ENCODE data around the gene NXPE3.
A peak's percentile ranks its signal among the peaks of the same experiment; 100 is the strongest.

The NXPE3 gene

GRCh38 chr3:101803173-101803782, 24.3 kb downstream of the NXPE3 start:
- peak; percentile 58 for DNase-seq

DNA sequence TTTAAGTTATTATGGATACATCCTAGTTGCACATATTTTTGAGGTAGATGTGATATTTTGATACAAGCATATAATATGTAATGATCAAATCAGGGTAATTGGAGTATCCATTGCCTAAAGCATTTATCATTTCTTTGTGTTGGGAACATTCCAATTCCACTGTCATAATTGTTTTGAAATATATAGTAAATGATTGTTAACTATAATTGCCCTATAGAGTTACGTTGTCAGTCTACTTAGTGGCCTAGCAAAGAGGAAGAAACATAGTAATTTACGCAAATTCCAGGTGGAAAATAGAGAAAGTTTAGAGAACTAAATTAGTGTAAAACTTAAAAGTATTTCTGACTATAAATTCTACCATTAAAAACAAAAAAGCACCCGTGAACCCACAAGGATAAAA, 24.9 kb downstream of the NXPE3 start:
- no peak for DNase-seq

- DNase-seq: no peak
Observed at GRCh38 chr3:101806491-101806890, 27.5 kb downstream of the NXPE3 start.

DNA sequence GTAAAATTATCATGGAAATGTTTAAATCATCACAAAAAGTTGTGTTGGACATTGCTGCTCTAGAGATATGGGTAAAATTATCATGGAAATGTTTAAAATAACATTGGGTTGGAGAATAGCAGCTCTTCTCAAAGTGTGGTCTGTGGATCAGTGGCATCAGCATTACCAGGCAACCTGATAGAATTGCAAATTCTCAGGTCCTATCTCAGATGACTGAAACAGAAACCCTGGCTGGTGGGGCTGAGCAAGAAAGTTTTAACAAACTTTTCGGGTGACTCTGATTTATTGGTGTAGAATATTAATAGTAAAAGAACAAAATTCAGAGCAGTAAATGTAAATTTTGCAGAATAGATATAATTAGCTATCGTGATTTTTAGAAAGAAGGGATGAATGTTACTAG, 28.9 kb downstream of the NXPE3 start:
- no peak for DNase-seq

GRCh38 chr3:101809178-101810021, 30.4 kb downstream of the NXPE3 start:
- DNase-seq: peak; percentile 4

DNA sequence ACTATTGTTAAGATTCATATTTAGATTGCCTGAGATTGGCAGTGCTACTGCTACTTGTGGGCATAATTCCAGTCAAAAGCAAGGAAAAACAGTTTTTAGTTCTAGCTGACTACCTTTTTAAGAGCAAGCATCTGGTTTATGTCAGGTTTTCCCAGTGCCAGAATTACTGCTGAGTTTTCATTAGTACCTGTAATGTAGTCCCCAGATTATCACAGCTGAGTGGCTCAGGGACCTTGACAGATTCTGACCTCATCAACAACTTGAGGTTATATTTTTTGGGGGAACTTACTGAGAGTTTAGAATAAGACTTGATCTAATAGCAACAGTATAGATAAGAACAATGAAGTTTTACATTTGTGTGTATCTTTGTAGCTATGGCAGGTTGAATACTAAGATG, 31.0 kb downstream of the NXPE3 start:
- no peak for DNase-seq

DNA sequence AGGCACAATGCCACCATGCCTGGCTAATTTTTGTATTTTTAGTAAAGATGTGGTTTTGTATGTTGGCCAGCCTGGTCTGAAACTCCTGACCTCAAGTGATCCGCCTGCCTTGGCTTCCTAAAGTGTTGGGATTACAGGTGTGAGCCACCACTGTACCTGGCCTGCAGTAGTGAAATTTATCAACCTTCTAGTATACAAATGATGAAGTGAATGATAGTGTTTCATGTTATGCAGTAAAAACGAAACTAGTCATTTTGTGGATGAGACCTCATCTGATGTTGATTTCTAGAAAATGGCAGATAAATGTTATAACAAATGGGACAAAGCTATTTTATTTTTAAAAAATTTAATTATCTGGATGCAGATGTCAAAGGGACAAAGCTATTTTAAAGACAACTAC, 32.9 kb downstream of the NXPE3 start:
- DNase-seq: no peak

DNA sequence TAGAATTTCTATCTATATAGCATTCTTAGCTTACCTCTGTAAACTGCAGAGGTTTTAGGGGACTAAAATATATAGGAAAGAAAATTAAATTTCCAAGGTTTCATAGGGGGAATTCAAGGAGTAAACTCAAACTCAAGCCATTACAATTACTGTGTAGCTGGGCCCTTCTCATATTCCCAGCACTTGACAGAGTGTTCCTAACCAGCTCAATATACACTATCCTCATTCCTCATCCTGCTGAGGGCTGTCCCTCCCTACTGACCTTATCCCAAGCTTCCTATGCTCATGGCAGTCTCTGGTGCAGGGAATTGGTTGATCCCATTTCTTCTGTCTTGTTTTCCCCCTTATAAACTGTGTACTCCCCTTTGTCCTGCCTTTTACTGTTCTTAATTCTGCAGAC, 33.9 kb downstream of the NXPE3 start:
- DNase-seq: no peak

DNA sequence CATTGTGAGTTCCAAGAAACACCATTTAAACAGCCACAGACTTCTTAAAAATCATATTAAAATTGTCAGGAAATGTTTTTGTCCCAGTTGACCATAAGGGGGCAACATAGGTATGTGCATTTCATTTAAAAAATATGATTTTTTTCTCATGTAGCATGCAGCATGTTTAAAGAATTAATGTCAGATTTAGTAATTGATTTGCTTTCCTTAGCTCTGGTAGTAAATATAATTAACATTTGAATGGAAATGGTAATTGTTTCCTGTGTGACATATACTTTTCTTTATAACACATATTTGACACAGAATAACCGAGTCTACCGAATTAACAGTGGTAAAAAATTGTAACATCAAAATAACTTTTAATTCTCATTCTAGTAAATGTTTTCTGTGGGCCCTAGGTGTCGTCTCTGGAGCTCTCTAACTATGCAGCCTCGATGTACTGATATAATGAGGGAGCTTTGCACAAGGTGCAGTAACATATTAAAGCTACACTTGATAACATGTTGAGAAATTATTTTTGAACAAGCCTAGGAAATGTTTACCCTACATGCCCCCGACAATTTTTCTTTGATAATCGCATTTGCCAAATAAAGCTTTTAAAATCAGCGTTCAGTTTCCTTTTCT, 34.9 kb downstream of the NXPE3 start:
- DNase-seq: no peak

- no peak for DNase-seq
Observed at GRCh38 chr3:101814835-101815234, 35.8 kb downstream of the NXPE3 start.

DNA sequence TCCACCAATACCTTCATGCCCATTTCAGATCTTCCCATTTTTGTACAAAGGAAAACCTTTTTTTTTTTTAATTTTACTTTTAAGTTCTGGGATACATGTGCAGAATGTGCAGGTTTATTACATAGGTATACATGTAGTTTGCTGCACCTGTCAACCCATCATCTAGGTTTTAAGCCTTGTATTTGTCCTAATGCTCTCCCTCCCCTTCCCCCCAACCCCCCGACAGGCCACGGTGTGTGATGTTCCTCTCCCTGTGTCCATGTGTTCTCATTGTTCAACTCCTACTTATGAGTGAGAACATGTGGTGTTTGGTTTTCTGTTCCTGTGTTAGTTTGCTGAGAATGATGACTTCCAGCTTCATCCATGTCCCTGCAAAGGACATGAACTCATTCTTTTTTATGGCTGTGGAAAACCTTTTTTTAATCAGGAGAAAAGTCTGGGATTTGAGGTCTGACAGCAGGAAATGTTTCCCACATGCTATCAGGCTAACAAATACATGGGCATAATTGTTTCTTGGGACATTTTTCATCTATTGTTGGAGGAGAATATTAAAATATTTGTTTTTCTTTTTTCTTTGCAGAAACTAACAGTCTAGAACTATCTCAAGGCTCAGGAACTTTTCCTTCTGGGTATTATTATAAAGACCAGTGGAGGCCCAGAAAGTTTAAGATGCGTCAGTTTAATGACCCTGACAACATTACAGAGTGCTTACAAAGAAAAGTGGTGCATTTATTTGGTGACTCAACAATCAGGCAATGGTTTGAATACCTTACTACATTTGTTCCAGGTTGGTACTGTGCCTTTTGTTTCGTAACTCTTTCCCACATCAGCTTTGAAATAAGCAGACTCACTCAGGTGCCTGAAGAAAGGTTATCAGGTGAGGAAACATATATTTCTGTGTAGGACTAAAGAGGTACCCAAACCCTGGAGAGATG, 37.5 kb downstream of the NXPE3 start:
- no peak for DNase-seq

DNA sequence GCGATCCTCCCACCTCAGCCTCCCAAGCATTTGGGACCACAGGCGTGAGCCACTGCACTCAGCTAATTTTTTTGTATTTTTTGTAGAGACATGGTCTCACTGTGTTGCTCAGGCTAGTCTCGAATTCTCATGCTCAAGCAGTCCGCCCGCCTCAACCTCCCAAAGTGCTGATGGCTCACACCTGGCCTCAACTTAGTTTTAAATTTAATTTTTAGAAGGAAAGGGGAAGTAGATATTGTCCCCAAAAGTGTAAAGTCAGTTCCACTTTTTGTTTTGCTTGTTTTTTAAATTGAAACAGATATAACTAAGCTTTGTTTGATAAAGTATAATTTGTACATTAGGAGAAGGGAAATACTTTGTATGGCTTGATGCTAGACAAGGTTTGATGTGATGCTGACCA, 39.0 kb downstream of the NXPE3 start:
- no peak for DNase-seq

DNA sequence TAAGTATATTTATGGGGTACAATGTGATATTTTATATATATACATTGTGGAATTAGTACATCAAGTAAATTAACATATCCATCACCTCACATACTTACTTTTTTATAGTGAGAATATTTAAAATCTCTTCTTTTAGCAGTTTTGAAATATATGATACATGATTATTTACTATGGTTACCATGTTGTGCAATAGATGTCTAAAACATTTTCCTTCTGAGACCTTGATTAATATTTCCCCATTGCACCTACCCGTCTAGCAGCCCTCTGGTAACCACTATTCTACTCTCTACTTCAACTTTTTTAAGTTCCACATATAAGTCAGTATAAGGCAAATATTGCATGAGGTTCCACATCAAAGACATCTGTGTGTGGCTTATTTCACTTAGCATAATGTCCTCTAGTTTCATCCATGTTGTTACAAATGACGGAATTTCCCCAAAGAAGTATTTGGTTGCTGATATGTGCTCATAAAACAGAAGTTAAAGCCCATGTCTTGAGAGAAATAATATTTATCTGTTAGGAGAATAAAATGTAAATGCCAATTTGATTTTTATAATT, 40.7 kb downstream of the NXPE3 start:
- DNase-seq: no peak

GRCh38 chr3:101821503-101821902, 42.5 kb downstream of the NXPE3 start:
- no peak for DNase-seq

DNA sequence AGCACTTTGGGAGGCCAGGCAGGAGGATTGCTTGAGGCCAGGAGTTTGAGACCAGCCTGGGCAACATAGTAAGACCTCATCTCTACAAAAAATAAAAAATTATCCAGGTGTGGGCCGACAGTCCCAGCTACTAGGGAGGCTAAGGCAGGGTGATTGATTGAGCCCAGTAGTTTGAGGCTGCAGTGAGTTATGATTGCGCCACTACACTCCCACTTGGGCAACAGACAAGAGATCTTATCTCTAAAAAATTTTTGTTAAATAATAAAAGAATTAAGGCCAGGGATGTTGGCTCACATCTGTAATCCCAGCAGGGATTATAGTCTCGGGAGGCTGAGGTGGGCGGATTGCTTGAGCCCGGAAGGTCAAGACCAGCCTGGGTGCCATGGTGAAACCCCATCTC, 44.5 kb downstream of the NXPE3 start:
- DNase-seq: no peak

DNA sequence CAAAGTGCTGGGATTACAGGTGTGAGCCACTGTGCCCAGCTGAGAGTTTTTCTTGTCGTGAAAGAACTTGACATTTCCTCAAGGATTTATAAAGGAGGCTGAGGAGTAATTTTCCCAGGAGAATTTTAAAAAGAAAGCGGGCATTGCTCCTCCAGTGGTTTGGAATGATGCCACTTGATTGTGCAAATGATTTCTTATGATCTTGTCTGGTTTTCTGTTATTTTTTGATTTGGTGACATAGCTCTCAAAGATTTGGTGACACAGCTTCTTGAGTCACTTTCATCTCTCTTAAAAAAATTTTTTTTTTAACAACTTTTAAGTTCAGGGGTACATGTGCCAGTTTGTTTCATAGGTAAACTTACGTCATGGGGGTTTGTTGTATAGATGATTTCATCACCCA, 45.7 kb downstream of the NXPE3 start:
- DNase-seq: no peak

DNA sequence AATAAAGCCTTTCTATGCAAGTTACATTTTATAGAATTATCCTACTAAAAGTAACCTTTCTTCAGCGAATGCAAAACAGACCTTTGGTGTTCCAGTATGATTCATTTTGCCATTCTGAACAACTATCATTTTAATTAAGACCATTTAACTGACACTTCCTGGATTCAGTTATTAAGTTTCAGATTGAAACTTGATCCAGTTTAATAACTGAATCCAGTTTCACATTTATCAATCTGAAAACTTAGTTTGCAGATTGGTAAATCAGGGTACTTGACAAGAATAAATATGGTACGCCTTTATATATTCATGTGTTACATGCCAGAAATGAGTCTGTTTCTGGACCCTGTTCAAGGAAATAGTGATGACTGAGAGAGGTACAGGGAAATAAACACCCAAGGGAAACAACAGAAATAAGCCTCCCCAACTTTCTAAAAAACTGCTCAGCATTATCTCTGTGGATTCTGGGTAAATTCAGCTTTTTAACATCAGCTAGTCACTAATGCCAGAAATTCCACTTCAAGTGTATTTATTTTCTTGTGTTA, 47.0 kb downstream of the NXPE3 start:
- DNase-seq: no peak

DNA sequence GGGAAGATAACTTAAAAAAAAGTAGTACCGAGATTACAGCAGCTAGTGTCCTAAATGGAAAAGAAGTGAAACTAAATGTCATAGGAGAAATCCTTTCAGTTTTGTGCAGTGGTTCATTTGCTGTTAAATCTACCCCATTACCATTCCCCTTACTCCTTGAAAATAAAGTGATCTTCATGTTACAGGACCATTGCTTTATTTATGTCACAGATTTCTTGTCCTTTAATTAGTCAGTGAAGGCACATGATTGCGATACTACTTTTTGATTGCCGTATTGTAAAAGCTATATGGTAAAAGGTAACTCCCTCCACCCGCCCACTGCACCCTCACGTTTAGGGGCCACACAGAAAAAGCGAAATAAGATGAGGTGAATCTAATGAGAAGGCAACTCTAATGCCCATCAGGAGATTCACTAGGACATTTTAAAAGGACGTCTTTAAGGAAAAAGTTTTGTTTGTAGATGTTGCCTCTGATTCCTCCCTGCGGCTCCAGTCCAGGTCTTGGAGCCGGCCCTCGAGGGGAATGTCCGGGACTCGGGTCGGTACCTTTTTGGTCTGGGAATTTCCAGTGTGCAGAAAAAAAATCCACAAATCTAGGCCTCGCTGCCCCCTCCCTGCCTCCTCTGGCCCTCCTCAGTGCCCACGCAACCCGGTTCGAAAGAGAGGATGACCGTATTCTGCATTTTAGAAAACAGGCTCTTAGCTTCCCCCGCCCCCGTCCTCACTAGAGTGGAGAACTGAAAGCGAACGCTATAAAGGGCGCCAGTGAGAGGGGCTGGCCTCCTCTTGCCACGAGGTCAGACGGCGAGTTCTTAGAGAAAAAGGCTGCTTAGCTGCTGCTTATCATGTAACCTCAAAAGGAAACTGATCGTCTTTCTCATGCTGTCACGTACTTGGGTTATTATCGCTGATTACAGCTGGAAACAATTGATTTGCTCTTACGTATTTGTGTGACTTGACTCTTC, 48.5 kb downstream of the NXPE3 start:
- DNase-seq: no peak

DNA sequence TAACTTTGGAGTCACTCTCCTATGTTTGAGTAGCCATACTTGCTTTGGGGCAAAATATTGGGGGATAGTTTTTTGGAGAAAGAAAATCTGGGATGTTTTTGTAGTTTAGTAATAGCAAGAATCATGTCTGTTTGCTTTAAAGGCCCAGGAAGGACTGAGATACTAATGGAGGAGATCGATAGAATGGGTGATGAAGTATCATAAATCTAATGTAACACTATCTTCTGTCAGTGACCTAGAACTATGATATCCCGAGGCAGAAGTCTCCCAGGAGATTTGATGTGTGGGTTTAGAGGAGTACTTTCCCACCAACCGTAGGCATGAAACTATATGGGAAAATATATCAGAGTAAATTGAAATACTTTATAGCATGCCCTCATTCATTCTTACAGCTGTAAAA, 49.3 kb downstream of the NXPE3 start:
- no peak for DNase-seq

DNA sequence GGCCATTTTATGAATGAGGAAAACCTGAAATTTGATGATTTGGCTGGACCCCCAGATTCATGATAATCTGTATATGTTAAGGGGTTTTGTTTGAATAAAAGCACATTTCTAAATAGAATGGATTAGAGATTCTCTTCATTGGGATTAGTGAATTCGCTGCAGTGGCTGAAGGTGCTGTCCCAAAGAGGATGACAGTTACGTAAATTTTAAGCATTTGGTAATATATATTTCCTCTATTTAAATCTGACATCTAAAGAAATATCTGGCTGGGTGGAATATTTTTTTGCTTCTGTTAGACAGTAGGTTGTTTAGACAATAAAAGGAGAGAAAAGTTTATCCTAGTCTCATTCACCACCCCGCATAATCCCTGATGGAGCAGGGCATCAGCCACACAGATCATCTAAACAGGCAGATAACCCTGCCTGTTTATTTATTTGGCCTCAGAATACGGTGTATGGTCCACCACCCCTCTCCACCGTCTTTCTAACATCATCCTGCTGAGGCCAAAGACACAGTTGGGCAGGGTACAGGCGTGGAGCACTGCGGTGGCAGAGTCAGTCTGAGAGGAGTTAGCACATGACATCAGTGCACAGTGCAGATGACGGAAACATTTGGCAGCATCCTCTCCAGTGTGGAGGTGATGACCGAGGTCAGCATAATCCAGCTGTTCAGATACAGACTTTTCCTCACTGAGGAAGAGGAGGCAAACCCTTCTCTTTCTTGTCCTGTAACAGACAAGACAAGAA, 49.9 kb downstream of the NXPE3 start:
- no peak for DNase-seq

- DNase-seq: no peak
Observed at GRCh38 chr3:101829437-101829830, 50.4 kb downstream of the NXPE3 start.

All from DMS 273 treated with DMSO at 0.1 percent for 48 hours (cell line).